ENCODE results near the gene NPB. TPM values are rescaled to one million over a fixed set of nuclear protein-coding genes. Genes with fewer than 3 reads are reported as not detected.

The NPB gene
- total RNA-seq, 1 donor from 2014 or later = not detected

GRCh38 chr17:81940538-81941483 is 38.8 kb downstream of the NPB start:
- DNase-seq (ENCODE audit: low read depth in 2 of 2) = no peak

DNA sequence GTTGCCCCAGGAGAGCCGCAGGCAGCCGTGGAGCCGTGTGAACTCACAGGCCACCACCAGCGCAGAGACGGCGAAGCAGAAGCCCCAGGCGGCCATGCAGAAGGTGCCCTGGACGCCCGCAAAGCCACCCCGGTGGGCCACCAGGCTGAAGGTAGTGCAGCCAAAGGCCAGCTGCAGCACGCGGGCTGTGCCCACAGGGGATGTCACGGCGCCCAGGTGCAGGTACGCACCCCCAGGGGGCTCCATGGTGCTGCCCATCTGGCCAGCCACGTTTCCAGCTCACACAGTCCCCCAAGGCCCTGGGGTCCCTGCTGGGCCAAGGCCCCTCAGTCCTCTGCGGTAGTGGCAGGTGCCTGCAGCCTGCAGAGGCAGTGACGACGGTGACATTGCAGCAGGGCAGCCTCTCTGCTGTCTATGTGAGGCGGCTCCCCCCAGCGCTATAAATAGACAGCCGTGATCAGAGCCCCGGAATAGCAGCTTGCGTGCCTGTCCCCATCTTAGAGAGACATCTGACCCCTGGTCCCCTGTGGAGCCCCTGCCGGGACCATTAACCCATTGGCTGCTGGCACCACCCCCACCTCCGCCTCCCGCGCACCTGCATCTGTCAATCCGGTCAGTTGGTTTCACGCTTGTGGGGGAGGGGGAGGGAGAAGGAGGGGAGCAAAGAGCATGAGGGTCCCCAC is 39.6 kb downstream of the NPB start:
- DNase-seq (ENCODE audit: low read depth in 2 of 2) = no peak

- DNase-seq (ENCODE audit: low read depth in 2 of 2) = no peak
Measured at GRCh38 chr17:81942167-81942553, 40.1 kb downstream of the NPB start.

DNA sequence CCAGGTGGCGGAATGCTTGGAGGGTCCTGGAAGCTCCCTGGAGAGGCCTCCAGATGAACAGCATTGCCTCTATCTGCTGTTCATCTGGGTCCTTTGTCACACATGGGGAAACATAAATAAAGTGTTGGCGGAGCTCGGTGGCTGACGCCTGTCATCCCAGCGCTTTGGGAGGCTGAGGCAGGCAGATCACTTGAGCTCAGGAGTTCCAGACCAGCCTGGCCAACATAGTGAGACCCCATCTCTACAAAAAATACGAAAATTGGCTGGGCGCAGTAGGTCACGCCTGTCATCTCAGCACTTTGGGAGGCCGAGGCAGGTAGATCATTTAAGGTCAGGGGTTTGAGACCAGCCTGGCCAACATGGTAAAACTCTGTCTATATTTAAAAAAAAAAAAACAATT is 42.8 kb downstream of the NPB start:
- no peak for DNase-seq (ENCODE audit: low read depth in 2 of 2)

GRCh38 chr17:81947189-81947588 is 45.2 kb downstream of the NPB start, which contains the start of gene MYADML2:
Gene MYADML2 (minus strand): TSS chr17:81947233. CDS start chr17:81941741, 5,492 bp downstream.
- DNase-seq (ENCODE audit: low read depth in 2 of 2) = no peak

DNA sequence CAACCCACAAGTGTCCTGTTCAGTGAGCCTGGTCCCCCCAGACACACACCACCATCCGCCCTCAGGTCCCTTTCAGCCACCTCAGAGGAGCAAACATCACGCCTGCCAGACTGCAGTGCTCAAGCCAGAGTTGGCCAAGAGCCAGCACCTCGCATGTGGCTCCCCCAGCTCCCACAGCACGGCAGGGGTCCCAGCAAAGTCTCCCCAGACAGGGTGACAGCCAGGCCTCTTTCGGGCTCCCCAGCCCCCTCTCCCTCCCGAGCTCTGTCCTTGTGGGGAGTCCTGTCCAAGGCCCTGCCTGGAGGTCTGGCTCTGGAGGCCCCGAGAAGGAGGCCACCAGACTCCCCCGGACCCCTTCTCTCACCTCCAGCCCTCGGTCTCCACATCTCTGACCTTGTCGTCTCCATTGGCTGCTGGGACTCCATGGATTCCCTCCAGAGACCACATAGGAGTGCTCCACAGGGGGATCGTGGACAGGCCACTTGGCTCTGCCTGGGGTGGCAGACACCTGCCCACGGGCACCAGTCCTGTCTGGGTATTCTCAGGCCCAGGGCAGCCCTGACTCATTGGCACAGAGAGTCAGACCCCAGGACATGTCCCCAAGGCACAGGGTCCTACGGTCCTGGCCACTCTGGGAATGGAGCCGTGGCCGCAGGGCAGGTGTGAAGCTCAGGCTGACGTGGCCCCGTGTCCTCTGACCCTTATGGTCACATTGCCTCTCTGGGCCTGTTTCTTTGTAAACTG is 46.8 kb downstream of the NPB start:
- no peak for DNase-seq (ENCODE audit: low read depth in 2 of 2)

GRCh38 chr17:81950501-81950900 is 48.5 kb downstream of the NPB start:
- DNase-seq (ENCODE audit: low read depth in 2 of 2) = no peak

DNA sequence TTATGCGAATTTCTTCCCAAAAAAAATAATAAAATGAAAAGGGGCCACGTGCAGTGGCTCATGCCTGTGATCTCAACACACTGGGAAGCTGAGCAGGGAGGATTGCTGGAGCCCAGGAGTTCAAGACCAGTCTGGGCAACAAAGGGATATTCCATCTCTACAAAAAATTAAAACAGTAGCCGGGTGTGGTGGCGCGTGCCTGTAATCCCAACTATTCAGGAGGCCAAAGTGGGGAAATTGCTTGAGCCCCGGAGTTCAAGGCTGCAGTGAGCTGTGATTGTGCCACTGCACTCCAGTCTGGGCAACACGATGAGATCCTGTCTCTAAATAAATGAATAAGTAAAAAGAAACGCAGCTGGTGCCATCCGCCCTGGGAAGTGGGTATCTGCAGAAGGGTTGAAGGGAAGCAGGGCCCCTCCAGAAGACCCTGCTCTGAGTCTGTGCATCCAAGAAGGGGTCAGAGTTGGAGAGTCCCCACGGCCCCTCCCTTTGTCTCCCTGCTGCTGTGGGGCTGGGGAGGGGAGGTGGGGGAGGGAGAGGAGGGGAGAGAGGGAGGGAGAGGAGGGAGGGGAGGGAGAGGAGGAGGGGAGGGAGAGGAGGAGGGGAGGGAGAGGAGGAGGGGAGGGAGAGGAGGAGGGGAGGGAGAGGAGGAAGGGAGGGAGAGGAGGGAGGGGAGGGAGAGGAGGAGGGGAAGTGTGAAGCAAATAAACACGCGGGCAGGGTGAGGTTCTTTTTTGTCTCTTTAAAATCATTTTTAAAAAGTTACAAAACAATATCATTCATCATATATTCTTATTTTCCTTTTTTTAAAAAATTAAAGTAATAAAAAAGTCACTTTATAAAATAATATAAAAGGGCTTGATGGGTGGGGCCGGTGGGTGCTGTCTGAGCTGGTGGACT is 50.0 kb downstream of the NPB start:
- DNase-seq (ENCODE audit: low read depth in 2 of 2) = no peak

Other genes with a start within 250 kb of the NPB start
- gene PDE6G, start 245.7 kb upstream of the NPB start, total RNA-seq = 1.3 and 5.3 TPM in 2 replicates
- gene OXLD1, start 235.6 kb upstream of the NPB start, total RNA-seq = 26.6 and 29.7 TPM in 2 replicates
- gene CCDC137, start 235.5 kb upstream of the NPB start, total RNA-seq = 6.3 and 8.5 TPM in 2 replicates
- 25.4 and 28.2 TPM in 2 replicates for gene ARL16, start 218.4 kb upstream of the NPB start, total RNA-seq
- gene HGS, start 218.2 kb upstream of the NPB start, total RNA-seq = 41.1 and 49.4 TPM in 2 replicates
- 8.7 and 8.9 TPM in 2 replicates for gene MRPL12, start 198.9 kb upstream of the NPB start, total RNA-seq
- 13.9 and 17.7 TPM in 2 replicates for gene SLC25A10, start 190.0 kb upstream of the NPB start, total RNA-seq
- gene GCGR, start 98.1 kb upstream of the NPB start, total RNA-seq = not detected in 2 replicates
- gene MCRIP1, start 68.9 kb upstream of the NPB start, total RNA-seq = 81.8 and 133 TPM in 2 replicates
- not detected in 2 replicates for gene PPP1R27, start 67.2 kb upstream of the NPB start, total RNA-seq
- 634 and 739 TPM in 2 replicates for gene P4HB, start 41.7 kb upstream of the NPB start, total RNA-seq
- 97.7 and 157 TPM in 2 replicates for gene ARHGDIA, start 30.9 kb upstream of the NPB start, total RNA-seq
- 142 and 181 TPM in 2 replicates for gene ALYREF, start 10.7 kb upstream of the NPB start, total RNA-seq
- gene ANAPC11, start 10.5 kb upstream of the NPB start, total RNA-seq = 108 and 109 TPM in 2 replicates
- gene PCYT2, start 9.2 kb downstream of the NPB start, total RNA-seq = 30.2 and 40.4 TPM in 2 replicates
- gene SIRT7, start 15.9 kb downstream of the NPB start, total RNA-seq = 11.9 and 12.3 TPM in 2 replicates
- 10.4 and 19.0 TPM in 2 replicates for gene MAFG, start 25.5 kb downstream of the NPB start, total RNA-seq
- gene PYCR1, start 35.1 kb downstream of the NPB start, total RNA-seq = 60.8 and 71.2 TPM in 2 replicates
- not detected in 2 replicates for gene MYADML2, start 45.0 kb downstream of the NPB start, total RNA-seq
- gene NOTUM, start 58.9 kb downstream of the NPB start, total RNA-seq = under 0.01 TPM in 2 replicates
- 22.0 and 23.4 TPM in 2 replicates for gene ASPSCR1, start 75.4 kb downstream of the NPB start, total RNA-seq
- gene CENPX, start 120.6 kb downstream of the NPB start, total RNA-seq = 23.5 and 38.6 TPM in 2 replicates
- 10.0 and 10.1 TPM in 2 replicates for gene LRRC45, start 121.1 kb downstream of the NPB start, total RNA-seq
- gene RAC3, start 129.4 kb downstream of the NPB start, total RNA-seq = 12.5 and 14.5 TPM in 2 replicates
- gene DCXR, start 135.5 kb downstream of the NPB start, total RNA-seq = 33.1 and 42.7 TPM in 2 replicates
- gene RFNG, start 149.6 kb downstream of the NPB start, total RNA-seq = 16.4 and 28.2 TPM in 2 replicates
- gene GPS1, start 149.7 kb downstream of the NPB start, total RNA-seq = 67.1 and 86.6 TPM in 2 replicates
- gene DUS1L, start 163.6 kb downstream of the NPB start, total RNA-seq = 35.6 and 44.1 TPM in 2 replicates
- gene FASN, start 196.0 kb downstream of the NPB start, total RNA-seq = 54.4 and 61.1 TPM in 2 replicates

Data from dermis microvascular lymphatic vessel endothelial cell (primary cell).